ENCODE results near the gene ZSWIM7. TPM values are rescaled to one million over a fixed set of nuclear protein-coding genes. Genes with fewer than 3 reads are reported as not detected.

ZSWIM7 gene
- total RNA-seq, 1 experiment from 2014 or later, result 19.1 TPM

DNA sequence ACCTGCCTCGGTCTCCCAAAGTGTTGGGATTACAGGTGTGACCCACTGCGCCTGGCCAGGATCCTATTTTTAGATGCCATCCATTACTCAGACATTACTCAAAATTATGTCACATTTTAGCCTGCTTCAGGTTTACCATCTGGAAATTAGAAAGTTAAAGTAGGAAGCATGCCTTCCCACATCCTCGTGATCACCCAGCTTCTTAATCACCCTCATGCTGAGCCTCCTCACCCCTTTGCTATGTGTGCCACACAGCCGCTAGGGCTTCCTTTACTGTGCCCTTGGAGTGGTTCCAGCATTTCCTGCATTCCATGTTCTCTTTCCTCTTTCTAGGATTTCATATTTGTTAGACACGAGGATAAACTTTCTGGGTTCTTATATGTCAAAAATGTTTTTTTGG, 45.3 kb downstream of the ZSWIM7 start:
- Histone ChIP-seq H3K4me1 (replicated peaks; ENCODE audit: insufficient read depth) (peaks cover 48% of the 10 kb centered on the region), H3K9me3 (ENCODE audit: insufficient read depth, low read depth) (no peaks in the 10 kb centered on the region), H3K4me2 (no peak overlapping the region; the same call in 1 of the 2 replicates), H3K27me3 (ENCODE audit: insufficient read depth, low read depth) (no peaks in the 10 kb centered on the region), H3K27ac (peak overlapping the region; percentile 71), H3K79me2 (ENCODE audit: low read depth) (peaks cover 94% of the 10 kb centered on the region), H4K20me1 (ENCODE audit: insufficient read depth) (no peaks in the 10 kb centered on the region), H2AFZ (no peak overlapping the region), H3K4me3 (no peak overlapping the region), H3F3A (ENCODE audit: insufficient read depth, low read depth) (peaks cover 57% of the 10 kb centered on the region), H3K9me2 (ENCODE audit: insufficient read depth) (no peaks in the 10 kb centered on the region), H3K36me3 (ENCODE audit: low read depth) (0 out of 2 replicates have a peak, but pooled peaks cover 3% of the 10 kb centered on the region)
- ChIA-PET CTCF (interaction anchor here (1.2 kb wide), 1 partner anchor 12 kb away, joined by 3 read pairs; no protein-coding TSS in a partner anchor), POLR2A (ENCODE audit: unreplicated experiment) (interaction anchor here (0.5 to 0.7 kb wide), 3 partner anchors 73 to 1120 kb away, joined by 4 to 5 read pairs (median 5); no protein-coding TSS in a partner anchor)
- peak; percentile 81 to 91 for DNase-seq
- TF ChIP-seq CTCF (conservative IDR thresholded peaks at IDR 0.05), result no peak
- TF ChIP-seq EZH2 (IDR thresholded peaks at IDR 0.05; ENCODE audit: low read depth), result no peak
- intact Hi-C loops (cut with micrococcal nuclease; ENCODE audit: unreplicated experiment), result no loop called here
- BruUV-seq (replicated peaks), result no TSS peak

- H3K79me2 ChIP-seq (ENCODE audit: low read depth), result peaks cover 97% of the 10 kb centered on the region
- ChIA-PET POLR2A (ENCODE audit: unreplicated experiment) (no interaction called here), CTCF (no interaction called here)
- TF ChIP-seq EZH2 (IDR thresholded peaks at IDR 0.05; ENCODE audit: low read depth) (no peak), CTCF (conservative IDR thresholded peaks at IDR 0.05) (no peak)
- no peak for DNase-seq
- peaks cover 47% of the 10 kb centered on the region for H3K4me1 ChIP-seq (replicated peaks; ENCODE audit: insufficient read depth)
- H3F3A ChIP-seq (ENCODE audit: insufficient read depth, low read depth), result peaks cover 48% of the 10 kb centered on the region
- H3K4me3 ChIP-seq, result no peak overlapping the region
- H3K36me3 ChIP-seq (ENCODE audit: low read depth), result 0 out of 2 replicates have a peak, but pooled peaks cover 7% of the 10 kb centered on the region
- H3K9me3 ChIP-seq (ENCODE audit: insufficient read depth, low read depth), result no peaks in the 10 kb centered on the region
- H3K27me3 ChIP-seq (ENCODE audit: insufficient read depth, low read depth), result no peaks in the 10 kb centered on the region
- no TSS peak for BruUV-seq (replicated peaks)
- H3K4me2 ChIP-seq, result no peak overlapping the region; the same call in 1 of the 2 replicates
- no peaks in the 10 kb centered on the region for H3K9me2 ChIP-seq (ENCODE audit: insufficient read depth)
- intact Hi-C loops (cut with micrococcal nuclease; ENCODE audit: unreplicated experiment), result no loop called here
- H4K20me1 ChIP-seq (ENCODE audit: insufficient read depth), result no peaks in the 10 kb centered on the region
- no peak overlapping the region for H2AFZ ChIP-seq
- peak overlapping the region; percentile 71 for H3K27ac ChIP-seq
These were observed 46.4 kb downstream of the ZSWIM7 start for GRCh38 chr17:15952916-15953790.

GRCh38 chr17:15952048-15952532, 47.4 kb downstream of the ZSWIM7 start:
- Histone ChIP-seq H3K9me2 (ENCODE audit: insufficient read depth) (no peaks in the 10 kb centered on the region), H3K4me3 (no peak overlapping the region), H3K27ac (no peak overlapping the region), H3K4me1 (replicated peaks; ENCODE audit: insufficient read depth) (peaks cover 45% of the 10 kb centered on the region), H3K36me3 (ENCODE audit: low read depth) (0 out of 2 replicates have a peak, but pooled peaks cover 7% of the 10 kb centered on the region), H3K4me2 (no peak overlapping the region), H3K79me2 (ENCODE audit: low read depth) (peaks cover 98% of the 10 kb centered on the region), H2AFZ (no peak overlapping the region), H3K9me3 (ENCODE audit: insufficient read depth, low read depth) (no peaks in the 10 kb centered on the region), H3K27me3 (ENCODE audit: insufficient read depth, low read depth) (no peaks in the 10 kb centered on the region), H3F3A (ENCODE audit: insufficient read depth, low read depth) (peaks cover 43% of the 10 kb centered on the region; the same call in 1 of the 2 replicates), H4K20me1 (ENCODE audit: insufficient read depth) (no peaks in the 10 kb centered on the region)
- BruUV-seq (replicated peaks), result no TSS peak
- DNase-seq, result no peak
- ChIA-PET POLR2A (ENCODE audit: unreplicated experiment) (no interaction called here), CTCF (no interaction called here)
- TF ChIP-seq CTCF (conservative IDR thresholded peaks at IDR 0.05) (no peak), EZH2 (IDR thresholded peaks at IDR 0.05; ENCODE audit: low read depth) (no peak)
- intact Hi-C loops (cut with micrococcal nuclease; ENCODE audit: unreplicated experiment), result no loop called here
